Measurements from ENCODE around the gene LRP4. TPM values are rescaled to one million over a fixed set of nuclear protein-coding genes. Genes with fewer than 3 reads are reported as not detected.

Gene LRP4
- polyA plus RNA-seq, 2 donors: 2.6 to 8.2 TPM

DNA sequence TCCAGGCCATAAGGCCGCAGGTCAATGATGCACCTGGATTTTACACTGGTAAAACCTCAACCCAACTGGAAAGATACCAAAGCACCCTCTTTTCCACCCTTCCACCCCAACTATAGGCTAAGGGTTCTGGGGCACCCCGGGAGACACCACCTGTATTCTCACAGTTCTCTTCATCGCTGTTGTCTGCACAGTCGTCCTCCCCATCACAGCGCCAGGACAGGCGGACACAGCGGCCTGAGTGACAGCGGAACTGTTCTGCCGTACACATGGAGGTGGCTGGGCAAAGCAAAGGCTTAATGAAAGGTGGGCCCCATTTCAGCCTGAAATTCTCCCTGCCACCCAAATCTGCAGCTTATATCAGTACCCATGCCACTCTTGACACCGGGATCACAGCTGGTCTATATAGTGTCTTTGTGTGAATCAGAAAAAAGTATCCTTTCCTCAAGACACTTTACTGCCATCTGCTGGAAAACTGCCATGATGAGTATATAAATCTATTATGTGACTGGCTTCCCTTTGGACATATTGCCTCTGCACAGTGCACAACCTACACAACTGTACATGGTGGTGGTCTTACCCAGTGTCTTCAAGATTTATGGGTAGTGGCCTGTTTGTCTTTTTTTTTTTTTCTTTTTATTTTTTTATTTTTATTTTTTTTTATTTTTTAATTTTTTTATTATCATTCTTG, 21.5 kb downstream of the LRP4 start:
- Histone ChIP-seq H3K27me3 (ENCODE audit: control insufficient read depth in 1 of 2, insufficient read depth in 2 of 2, low read length in 2 of 2) (no peaks in the 10 kb centered on the region), H3K4me1 (ENCODE audit: control insufficient read depth in 2 of 2, insufficient read depth in 2 of 2, low read length in 1 of 2) (peaks cover 3 to 21% of the 10 kb centered on the region in 2 donors), H3K27ac (ENCODE audit: low read depth in 2 of 2, low read length in 1 of 2) (no peak overlapping the region), H3K9me3 (ENCODE audit: control insufficient read depth in 2 of 2, insufficient read depth in 1 of 2, low read depth in 1 of 2, low read length in 1 of 2) (no peaks in the 10 kb centered on the region), H3K36me3 (ENCODE audit: control insufficient read depth in 2 of 2, insufficient read depth in 2 of 2, low read length in 1 of 2) (peaks cover 0 to 12% of the 10 kb centered on the region in 2 donors), H3K4me3 (ENCODE audit: low read depth in 1 of 2, low read length in 2 of 2) (no peak overlapping the region)
- 81 to 93% methylated on average over 10 of the region's 10 CpGs for WGBS, 2 donors

DNA sequence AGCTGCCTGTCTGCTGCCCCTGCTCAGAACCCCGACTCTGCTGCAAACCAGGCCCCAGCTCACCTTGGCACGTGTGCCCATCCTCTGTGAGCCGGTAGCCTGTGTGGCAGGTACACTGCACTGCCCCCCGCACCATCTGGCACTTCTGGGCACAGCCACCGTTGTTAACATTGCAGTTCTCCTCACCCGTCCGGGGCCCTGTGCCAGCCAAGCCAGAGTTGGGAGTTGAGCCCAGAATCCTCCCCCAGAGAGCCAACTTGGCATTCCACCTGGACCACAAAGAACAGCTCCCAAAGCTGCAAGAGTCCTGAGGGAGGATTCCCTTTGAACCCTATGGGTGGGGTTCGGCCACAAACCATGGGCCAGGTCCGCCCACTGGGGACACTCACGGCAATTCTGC, 22.5 kb downstream of the LRP4 start:
- H3K4me1 ChIP-seq (ENCODE audit: control insufficient read depth in 2 of 2, insufficient read depth in 2 of 2, low read length in 1 of 2): peaks cover 3 to 21% of the 10 kb centered on the region in 2 donors
- no peaks in the 10 kb centered on the region for H3K9me3 ChIP-seq (ENCODE audit: control insufficient read depth in 2 of 2, insufficient read depth in 1 of 2, low read depth in 1 of 2, low read length in 1 of 2)
- no peaks in the 10 kb centered on the region for H3K27me3 ChIP-seq (ENCODE audit: control insufficient read depth in 1 of 2, insufficient read depth in 2 of 2, low read length in 2 of 2)
- WGBS, 2 donors: 43 to 56% methylated on average over 10 of the region's 10 CpGs
- H3K4me3 ChIP-seq (ENCODE audit: low read depth in 1 of 2, low read length in 2 of 2): no peak overlapping the region
- H3K36me3 ChIP-seq (ENCODE audit: control insufficient read depth in 2 of 2, insufficient read depth in 2 of 2, low read length in 1 of 2): peaks cover 0 to 12% of the 10 kb centered on the region in 2 donors
- no peak overlapping the region for H3K27ac ChIP-seq (ENCODE audit: low read depth in 2 of 2, low read length in 1 of 2)

DNA sequence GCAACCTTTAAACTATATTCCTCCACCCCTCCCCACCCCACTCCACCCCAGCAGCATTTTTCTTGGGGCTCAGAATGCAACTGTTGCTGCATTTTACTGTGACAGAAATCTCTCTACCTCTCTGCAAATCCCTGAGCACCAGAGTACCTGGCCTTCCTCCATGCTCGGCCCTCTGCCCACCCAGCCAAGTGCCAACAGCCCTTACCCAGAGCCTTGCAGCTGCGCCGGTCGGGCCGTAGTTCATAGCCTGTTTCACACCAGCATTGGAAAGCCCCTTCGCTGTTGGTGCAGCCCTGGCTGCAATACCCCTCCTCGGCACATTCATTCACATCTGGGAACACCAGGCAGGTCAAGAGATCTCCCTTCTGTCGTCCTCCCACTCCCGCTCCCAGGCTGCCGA, 23.4 kb downstream of the LRP4 start:
- Histone ChIP-seq H3K27ac (ENCODE audit: low read depth in 2 of 2, low read length in 1 of 2) (no peak overlapping the region), H3K9me3 (ENCODE audit: control insufficient read depth in 2 of 2, insufficient read depth in 1 of 2, low read depth in 1 of 2, low read length in 1 of 2) (no peaks in the 10 kb centered on the region), H3K27me3 (ENCODE audit: control insufficient read depth in 1 of 2, insufficient read depth in 2 of 2, low read length in 2 of 2) (no peaks in the 10 kb centered on the region), H3K36me3 (ENCODE audit: control insufficient read depth in 2 of 2, insufficient read depth in 2 of 2, low read length in 1 of 2) (peaks cover 0 to 12% of the 10 kb centered on the region in 2 donors), H3K4me1 (ENCODE audit: control insufficient read depth in 2 of 2, insufficient read depth in 2 of 2, low read length in 1 of 2) (peaks cover 3 to 21% of the 10 kb centered on the region in 2 donors), H3K4me3 (ENCODE audit: low read depth in 1 of 2, low read length in 2 of 2) (no peak overlapping the region)
- WGBS, 2 donors: 79 to 92% methylated on average over 10 of the region's 10 CpGs

DNA sequence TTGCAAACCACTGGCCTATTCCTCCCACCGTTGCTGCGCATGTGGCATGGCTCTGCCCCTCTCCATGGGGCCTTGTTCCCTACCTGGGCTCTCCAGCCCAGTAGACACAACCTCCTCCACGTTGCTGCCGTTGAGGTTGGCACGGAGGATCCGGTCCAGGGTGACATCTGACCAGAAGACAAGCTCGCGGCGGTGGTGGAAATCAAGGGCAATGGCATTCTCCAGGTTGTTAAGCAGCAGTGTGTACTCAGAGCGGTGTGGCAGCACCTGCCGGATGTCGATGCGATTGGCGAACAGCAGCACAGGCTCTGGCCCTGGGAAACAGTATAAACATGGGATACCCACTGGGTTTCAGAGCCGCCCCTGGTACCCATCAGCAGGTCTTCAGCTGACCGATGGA, 23.8 kb downstream of the LRP4 start:
- no peaks in the 10 kb centered on the region for H3K27me3 ChIP-seq (ENCODE audit: control insufficient read depth in 1 of 2, insufficient read depth in 2 of 2, low read length in 2 of 2)
- H3K4me3 ChIP-seq (ENCODE audit: low read depth in 1 of 2, low read length in 2 of 2): no peak overlapping the region
- H3K9me3 ChIP-seq (ENCODE audit: control insufficient read depth in 2 of 2, insufficient read depth in 1 of 2, low read depth in 1 of 2, low read length in 1 of 2): no peaks in the 10 kb centered on the region
- no peak overlapping the region for H3K27ac ChIP-seq (ENCODE audit: low read depth in 2 of 2, low read length in 1 of 2)
- H3K36me3 ChIP-seq (ENCODE audit: control insufficient read depth in 2 of 2, insufficient read depth in 2 of 2, low read length in 1 of 2): peaks cover 0 to 12% of the 10 kb centered on the region in 2 donors
- peaks cover 3 to 17% of the 10 kb centered on the region in 2 donors for H3K4me1 ChIP-seq (ENCODE audit: control insufficient read depth in 2 of 2, insufficient read depth in 2 of 2, low read length in 1 of 2)
- WGBS, 2 donors: 93 to 95% methylated on average over 16 of the region's 16 CpGs

DNA sequence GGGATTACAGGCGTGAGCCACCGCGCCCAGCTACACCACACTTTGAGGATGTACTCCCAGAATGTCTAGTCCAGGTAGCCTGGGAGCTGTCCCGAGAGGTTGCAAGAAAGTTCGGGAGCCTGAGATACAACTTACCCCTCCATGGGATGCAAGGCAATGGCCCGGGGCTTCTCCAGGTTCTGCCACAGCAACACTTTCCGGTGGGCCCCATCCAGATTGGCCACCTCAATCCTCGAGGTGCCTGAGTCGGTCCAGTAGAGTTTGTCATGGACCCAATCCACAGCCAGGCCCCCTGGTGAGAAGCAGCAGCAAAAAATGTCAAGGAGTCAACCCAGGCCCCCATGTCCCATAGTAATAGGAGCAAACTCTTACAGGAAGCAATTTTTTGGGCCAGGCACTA, 25.5 kb downstream of the LRP4 start:
- Histone ChIP-seq H3K36me3 (ENCODE audit: control insufficient read depth in 2 of 2, insufficient read depth in 2 of 2, low read length in 1 of 2) (peaks cover 0 to 9% of the 10 kb centered on the region in 2 donors), H3K4me1 (ENCODE audit: control insufficient read depth in 2 of 2, insufficient read depth in 2 of 2, low read length in 1 of 2) (peaks cover 0 to 9% of the 10 kb centered on the region in 2 donors), H3K27me3 (ENCODE audit: control insufficient read depth in 1 of 2, insufficient read depth in 2 of 2, low read length in 2 of 2) (no peaks in the 10 kb centered on the region), H3K27ac (ENCODE audit: low read depth in 2 of 2, low read length in 1 of 2) (no peak overlapping the region), H3K4me3 (ENCODE audit: low read depth in 1 of 2, low read length in 2 of 2) (no peak overlapping the region), H3K9me3 (ENCODE audit: control insufficient read depth in 2 of 2, insufficient read depth in 1 of 2, low read depth in 1 of 2, low read length in 1 of 2) (no peaks in the 10 kb centered on the region)
- 91 to 93% methylated on average over 9 of the region's 9 CpGs for WGBS, 2 donors

DNA sequence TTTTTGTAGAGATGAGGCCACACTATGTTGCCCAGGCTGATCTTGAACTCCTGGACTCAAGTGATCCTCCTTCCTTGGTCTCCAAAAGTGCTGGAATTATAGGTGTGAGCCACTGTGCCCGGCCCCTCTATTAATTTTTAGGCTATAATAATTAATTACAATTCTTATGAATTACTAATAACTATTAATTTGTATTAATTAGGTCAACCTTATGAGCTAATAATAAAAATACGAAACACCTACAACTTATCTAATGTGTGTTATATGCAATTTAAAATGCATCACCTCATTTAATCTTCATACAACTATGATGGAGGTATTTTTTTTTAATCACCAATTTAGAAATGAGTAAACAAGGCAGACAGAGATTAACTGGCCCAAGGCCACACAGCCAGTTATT, 26.2 kb downstream of the LRP4 start:
- peaks cover 0 to 9% of the 10 kb centered on the region in 2 donors for H3K36me3 ChIP-seq (ENCODE audit: control insufficient read depth in 2 of 2, insufficient read depth in 2 of 2, low read length in 1 of 2)

DNA sequence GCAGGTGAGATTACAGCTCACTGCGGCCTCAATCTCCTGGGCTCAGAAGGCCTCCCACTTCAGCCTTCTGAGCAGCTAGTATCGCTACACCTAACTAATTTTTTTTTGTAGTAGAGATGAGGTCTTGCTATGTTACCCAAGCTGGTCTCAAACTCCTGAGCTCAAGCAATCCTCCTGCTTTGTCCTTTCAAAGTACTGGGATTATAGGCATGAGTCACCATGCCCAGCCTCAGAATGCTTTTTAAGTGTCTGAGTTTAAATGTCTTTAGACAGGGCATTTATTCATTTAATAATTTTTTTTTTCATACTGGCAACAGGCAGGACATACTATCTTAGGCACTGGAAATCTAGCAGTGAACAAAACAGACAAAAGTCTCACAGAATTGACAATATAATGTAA, 27.7 kb downstream of the LRP4 start:
- Histone ChIP-seq H3K4me1 (ENCODE audit: control insufficient read depth in 2 of 2, insufficient read depth in 2 of 2, low read length in 1 of 2) (peaks cover 0 to 1% of the 10 kb centered on the region in 2 donors), H3K27me3 (ENCODE audit: control insufficient read depth in 1 of 2, insufficient read depth in 2 of 2, low read length in 2 of 2) (no peaks in the 10 kb centered on the region), H3K4me3 (ENCODE audit: low read depth in 1 of 2, low read length in 2 of 2) (no peak overlapping the region), H3K27ac (ENCODE audit: low read depth in 2 of 2, low read length in 1 of 2) (no peak overlapping the region), H3K9me3 (ENCODE audit: control insufficient read depth in 2 of 2, insufficient read depth in 1 of 2, low read depth in 1 of 2, low read length in 1 of 2) (no peaks in the 10 kb centered on the region), H3K36me3 (ENCODE audit: control insufficient read depth in 2 of 2, insufficient read depth in 2 of 2, low read length in 1 of 2) (peaks cover 0 to 6% of the 10 kb centered on the region in 2 donors)
- 73 to 79% methylated on average over 2 of the region's 2 CpGs for WGBS, 2 donors

More for the DNA sequence above, 26.2 kb downstream of the LRP4 start:
- H3K27ac ChIP-seq (ENCODE audit: low read depth in 2 of 2, low read length in 1 of 2): no peak overlapping the region
- H3K4me3 ChIP-seq (ENCODE audit: low read depth in 1 of 2, low read length in 2 of 2): no peak overlapping the region
- no peaks in the 10 kb centered on the region for H3K9me3 ChIP-seq (ENCODE audit: control insufficient read depth in 2 of 2, insufficient read depth in 1 of 2, low read depth in 1 of 2, low read length in 1 of 2)
- no peaks in the 10 kb centered on the region for H3K27me3 ChIP-seq (ENCODE audit: control insufficient read depth in 1 of 2, insufficient read depth in 2 of 2, low read length in 2 of 2)
- H3K4me1 ChIP-seq (ENCODE audit: control insufficient read depth in 2 of 2, insufficient read depth in 2 of 2, low read length in 1 of 2): peaks cover 0 to 9% of the 10 kb centered on the region in 2 donors
- 92 to 94% methylated on average over 2 of the region's 2 CpGs for WGBS, 2 donors

DNA sequence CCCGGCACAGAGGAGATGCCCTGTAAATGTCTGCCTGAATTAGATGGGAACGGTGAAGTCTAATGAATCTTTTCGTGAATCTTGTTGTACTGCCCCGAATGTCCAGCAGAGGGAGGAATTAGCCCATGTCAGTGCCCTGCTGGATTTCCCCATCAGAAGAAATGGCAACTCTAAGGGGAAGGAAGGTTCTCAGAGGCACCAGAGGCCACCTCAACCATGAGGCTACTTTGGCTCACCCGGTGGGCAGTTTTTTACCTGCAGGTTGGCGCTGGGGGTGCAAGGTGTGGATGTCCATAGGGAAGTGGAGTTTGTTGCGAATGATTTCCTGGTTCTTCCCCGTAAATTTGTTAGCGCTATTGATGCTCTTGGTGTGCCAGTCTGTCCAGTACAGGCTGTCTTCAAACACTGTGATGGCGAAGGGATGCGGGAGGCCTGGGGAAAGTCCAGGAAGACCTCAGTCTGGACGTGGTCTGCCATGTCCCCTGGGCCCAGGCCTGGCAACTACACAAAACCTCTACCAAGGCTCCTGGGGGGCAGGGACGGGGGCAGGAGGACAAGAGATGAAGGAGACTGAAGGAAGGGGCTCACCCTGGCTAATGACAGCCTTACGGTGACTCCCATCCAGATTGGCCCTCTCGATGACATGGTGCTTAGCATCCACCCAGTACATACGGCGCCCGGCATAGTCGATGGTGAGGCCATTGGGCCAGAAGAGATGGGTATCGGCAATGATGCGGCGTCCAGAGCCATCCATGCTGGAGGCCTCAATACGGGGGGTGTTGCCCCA, 28.5 kb downstream of the LRP4 start:
- H3K27ac ChIP-seq (ENCODE audit: low read depth in 2 of 2, low read length in 1 of 2): no peak overlapping the region
- H3K36me3 ChIP-seq (ENCODE audit: control insufficient read depth in 2 of 2, insufficient read depth in 2 of 2, low read length in 1 of 2): peaks cover 0 to 3% of the 10 kb centered on the region in 2 donors
- H3K4me1 ChIP-seq (ENCODE audit: control insufficient read depth in 2 of 2, insufficient read depth in 2 of 2, low read length in 1 of 2): no peaks in the 10 kb centered on the region
- H3K9me3 ChIP-seq (ENCODE audit: control insufficient read depth in 2 of 2, insufficient read depth in 1 of 2, low read depth in 1 of 2, low read length in 1 of 2): no peaks in the 10 kb centered on the region
- no peak overlapping the region for H3K4me3 ChIP-seq (ENCODE audit: low read depth in 1 of 2, low read length in 2 of 2)
- no peaks in the 10 kb centered on the region for H3K27me3 ChIP-seq (ENCODE audit: control insufficient read depth in 1 of 2, insufficient read depth in 2 of 2, low read length in 2 of 2)
- WGBS, 2 donors: 66 to 67% methylated on average over 23 of the region's 23 CpGs

DNA sequence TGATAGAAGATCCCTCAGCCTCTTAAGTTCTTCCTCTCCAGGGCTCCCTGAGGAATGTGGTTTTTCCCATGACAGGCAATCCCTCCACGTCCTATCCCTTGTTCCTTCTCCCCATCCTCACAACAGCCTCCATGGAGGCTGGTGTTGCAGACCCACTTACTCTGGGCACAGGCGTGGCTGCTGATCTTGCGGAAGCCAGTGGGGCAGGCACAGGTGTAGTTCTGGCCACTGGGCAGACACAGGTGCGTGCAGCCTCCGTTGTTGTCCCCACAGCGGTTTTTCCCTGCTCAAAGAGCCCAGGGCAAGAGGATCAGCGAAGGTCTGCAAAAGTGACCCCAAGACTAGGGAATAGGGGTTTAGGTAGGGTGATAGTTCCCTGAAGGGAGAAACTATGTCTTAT, 29.1 kb downstream of the LRP4 start:
- H3K4me1 ChIP-seq (ENCODE audit: control insufficient read depth in 2 of 2, insufficient read depth in 2 of 2, low read length in 1 of 2): no peaks in the 10 kb centered on the region
- 81 to 87% methylated on average over 7 of the region's 7 CpGs for WGBS, 2 donors
- H3K4me3 ChIP-seq (ENCODE audit: low read depth in 1 of 2, low read length in 2 of 2): no peak overlapping the region
- no peak overlapping the region for H3K27ac ChIP-seq (ENCODE audit: low read depth in 2 of 2, low read length in 1 of 2)
- no peaks in the 10 kb centered on the region for H3K9me3 ChIP-seq (ENCODE audit: control insufficient read depth in 2 of 2, insufficient read depth in 1 of 2, low read depth in 1 of 2, low read length in 1 of 2)
- no peaks in the 10 kb centered on the region for H3K27me3 ChIP-seq (ENCODE audit: control insufficient read depth in 1 of 2, insufficient read depth in 2 of 2, low read length in 2 of 2)
- H3K36me3 ChIP-seq (ENCODE audit: control insufficient read depth in 2 of 2, insufficient read depth in 2 of 2, low read length in 1 of 2): no peaks in the 10 kb centered on the region
